Sigmoid colon (tissue), 7 donors: ENCODE measurements around the gene SLC16A7. TPM values are rescaled to one million over a fixed set of nuclear protein-coding genes. Genes with fewer than 3 reads are reported as not detected.

Experiments used
- DNase-seq: peaks from one replicate; pipeline ENCODE4 v3.0.0-alpha.2; 2019
- H3K27ac ChIP-seq, 4 donors: fragments of 200-600 bp; sonication (generic); one replicate each; pipeline ENCODE4 v1.5.1; 2016 to 2019; ENCODE audit warnings: mild to moderate bottlenecking in 1 of 4
- H3K27me3 ChIP-seq, 3 donors: fragments of 200-600 bp; sonication (generic); one replicate each; pipeline ENCODE4 v1.5.1; 2019; ENCODE audit warnings: mild to moderate bottlenecking in 1 of 3
- H3K36me3 ChIP-seq, 4 donors: fragments of 200-600 bp; sonication (generic); one replicate each; pipeline ENCODE4 v1.5.1; 2016 to 2019
- H3K4me1 ChIP-seq, 4 donors: fragments of 200-600 bp; sonication (generic); one replicate each; pipeline ENCODE4 v1.5.1; 2017 to 2019
- H3K4me3 ChIP-seq, 4 donors: fragments of 200-600 bp; sonication (generic); one replicate each; pipeline ENCODE4 v1.5.1; 2017 to 2019; ENCODE audit warnings: mild to moderate bottlenecking in 2 of 4, moderate library complexity in 1 of 4
- H3K9me3 ChIP-seq, 4 donors: fragments of 200-600 bp in 3 of 4; sonication (generic) in 3 of 4; one replicate each; pipeline versions ENCODE4 v1.5.1 to v1.6.1; 2013 to 2019
- EP300 ChIP-seq, 4 donors: sonication (generic); formaldehyde crosslinking; IDR thresholded peaks; one replicate each; pipeline ENCODE4 v1.6.1; 2017; ENCODE audit warnings: antibody characterized with exemption in 4 of 4
- POLR2A ChIP-seq, 2 donors: fragments of 450-650 bp; IDR thresholded peaks; one replicate each; pipeline ENCODE4 v1.6.1; 2016; ENCODE audit warnings: antibody characterized with exemption in 2 of 2, mild to moderate bottlenecking in 2 of 2, moderate library complexity in 2 of 2
- POLR2AphosphoS5 ChIP-seq, 4 donors: sonication (generic); formaldehyde crosslinking; IDR thresholded peaks; one replicate each; pipeline ENCODE4 v1.6.1; 2017; ENCODE audit warnings: antibody characterized with exemption in 4 of 4
- WGBS, 2 donors: extraction: QIAGEN DNeasy Blood & Tissue Kit; methylation state at CpG; one replicate each; pipeline ENCODE4 v1.1.7; 2013; 5-methylcytosine and 5-hydroxymethylcytosine counted together
- intact Hi-C: fragments of 100-400 bp; cut with DNase I; formaldehyde crosslinking; loops from one replicate; pipeline ENCODE4 v1.15.1; 2023
- polyA plus RNA-seq, 3 donors: library from polyadenylated mRNA; stranded (reverse); fragments of 200-250 nt; gene quantifications; one replicate each; pipeline ENCODE4 v1.2.3, GENCODE V29; 2013
- total RNA-seq, 4 donors: library from RNA; depleted of rRNA; stranded (reverse); fragments of >200 nt; gene quantifications; one replicate each; pipeline ENCODE4 v1.1.0, GENCODE V29; 2016
- TF ChIP-seq, protein P1 (sequence below), 4 experiments: fragments of 450-650 bp in 3 of 4; fragments of 200-600 bp in 1 of 4; IDR thresholded peaks; one replicate each; pipeline ENCODE4 v1.5.1; 2016 to 2019; ENCODE audit warnings: antibody characterized with exemption in 4 of 4, mild to moderate bottlenecking in 3 of 4, moderate library complexity in 2 of 4
- donor health status: healthy with polysubstance abuse.
- donor health status: Bipolar disorder and iron deficiency.
- donor health status: healthy.

Gene SLC16A7
- total and polyA plus RNA-seq, 7 donors: 0.46 to 38.8 (median 27.1) TPM

- no peak for DNase-seq
- H3K9me3 ChIP-seq: no peaks in the 10 kb centered on the region
- H3K27me3 ChIP-seq: no peaks in the 10 kb centered on the region
- H3K27ac ChIP-seq: no peak overlapping the region
- intact Hi-C loops: no loop called here
- no peaks in the 10 kb centered on the region for H3K36me3 ChIP-seq
- no peaks in the 10 kb centered on the region for H3K4me1 ChIP-seq
- no peak overlapping the region for H3K4me3 ChIP-seq
- no peak for TF ChIP-seq POLR2AphosphoS5 (IDR thresholded peaks at IDR 0.05)
- WGBS, 2 donors: 90 to 93% methylated on average over 1 of the region's 1 CpG
Measured at GRCh38 chr12:59735231-59735630, 139.4 kb downstream of the SLC16A7 start.

DNA sequence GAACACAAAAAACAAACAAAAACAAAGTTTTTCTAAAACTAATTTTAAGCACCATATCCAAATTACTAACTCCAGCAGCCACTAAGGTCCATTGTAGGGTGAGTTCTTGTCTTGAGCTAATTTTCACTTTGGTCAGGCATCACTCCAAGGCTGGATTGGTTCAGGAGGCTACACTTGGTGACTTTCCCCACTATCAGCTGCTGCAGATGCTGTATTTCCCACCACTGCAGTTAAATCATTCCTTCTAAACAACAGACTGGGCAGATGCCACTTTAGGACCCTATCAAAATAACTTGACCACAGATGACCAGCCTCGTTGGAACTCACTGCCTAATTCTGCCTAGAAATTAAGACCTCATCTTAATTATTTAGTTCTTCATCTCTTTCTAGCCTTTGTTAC, 140.5 kb downstream of the SLC16A7 start:
- H3K4me3 ChIP-seq: no peak overlapping the region
- no peak for TF ChIP-seq POLR2AphosphoS5 (IDR thresholded peaks at IDR 0.05)
- no peak for TF ChIP-seq EP300 (IDR thresholded peaks at IDR 0.05)
- TF ChIP-seq POLR2A (IDR thresholded peaks at IDR 0.05): no peak
- TF ChIP-seq, protein P1, sequence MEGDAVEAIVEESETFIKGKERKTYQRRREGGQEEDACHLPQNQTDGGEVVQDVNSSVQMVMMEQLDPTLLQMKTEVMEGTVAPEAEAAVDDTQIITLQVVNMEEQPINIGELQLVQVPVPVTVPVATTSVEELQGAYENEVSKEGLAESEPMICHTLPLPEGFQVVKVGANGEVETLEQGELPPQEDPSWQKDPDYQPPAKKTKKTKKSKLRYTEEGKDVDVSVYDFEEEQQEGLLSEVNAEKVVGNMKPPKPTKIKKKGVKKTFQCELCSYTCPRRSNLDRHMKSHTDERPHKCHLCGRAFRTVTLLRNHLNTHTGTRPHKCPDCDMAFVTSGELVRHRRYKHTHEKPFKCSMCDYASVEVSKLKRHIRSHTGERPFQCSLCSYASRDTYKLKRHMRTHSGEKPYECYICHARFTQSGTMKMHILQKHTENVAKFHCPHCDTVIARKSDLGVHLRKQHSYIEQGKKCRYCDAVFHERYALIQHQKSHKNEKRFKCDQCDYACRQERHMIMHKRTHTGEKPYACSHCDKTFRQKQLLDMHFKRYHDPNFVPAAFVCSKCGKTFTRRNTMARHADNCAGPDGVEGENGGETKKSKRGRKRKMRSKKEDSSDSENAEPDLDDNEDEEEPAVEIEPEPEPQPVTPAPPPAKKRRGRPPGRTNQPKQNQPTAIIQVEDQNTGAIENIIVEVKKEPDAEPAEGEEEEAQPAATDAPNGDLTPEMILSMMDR (IDR thresholded peaks at IDR 0.05): no peak
- H3K27me3 ChIP-seq: no peaks in the 10 kb centered on the region
- H3K36me3 ChIP-seq: no peaks in the 10 kb centered on the region
- intact Hi-C loops: no loop called here
- 58 to 72% methylated on average over 1 of the region's 1 CpG for WGBS, 2 donors
- H3K27ac ChIP-seq: no peak overlapping the region
- no peak for DNase-seq
- H3K9me3 ChIP-seq: no peaks in the 10 kb centered on the region
- H3K4me1 ChIP-seq: no peaks in the 10 kb centered on the region

GRCh38 chr12:59736786-59737185, 141.0 kb downstream of the SLC16A7 start:
- 29 to 49% methylated on average over 1 of the region's 1 CpG for WGBS, 2 donors
- TF ChIP-seq EP300 (IDR thresholded peaks at IDR 0.05) (no peak), POLR2AphosphoS5 (IDR thresholded peaks at IDR 0.05) (no peak), POLR2A (IDR thresholded peaks at IDR 0.05) (no peak)
- TF ChIP-seq, protein P1 (IDR thresholded peaks at IDR 0.05): no peak
- Histone ChIP-seq H3K9me3 (no peaks in the 10 kb centered on the region), H3K27ac (no peak overlapping the region), H3K36me3 (no peaks in the 10 kb centered on the region), H3K27me3 (no peaks in the 10 kb centered on the region), H3K4me3 (no peak overlapping the region), H3K4me1 (no peaks in the 10 kb centered on the region)
- intact Hi-C loops: no loop called here
- DNase-seq: no peak

- no peaks in the 10 kb centered on the region for H3K27me3 ChIP-seq
- TF ChIP-seq POLR2A (IDR thresholded peaks at IDR 0.05) (no peak), POLR2AphosphoS5 (IDR thresholded peaks at IDR 0.05) (no peak), EP300 (IDR thresholded peaks at IDR 0.05) (no peak)
- TF ChIP-seq, protein P1 (IDR thresholded peaks at IDR 0.05): no peak
Measured at GRCh38 chr12:59737725-59738463, 142.1 kb downstream of the SLC16A7 start.

DNA sequence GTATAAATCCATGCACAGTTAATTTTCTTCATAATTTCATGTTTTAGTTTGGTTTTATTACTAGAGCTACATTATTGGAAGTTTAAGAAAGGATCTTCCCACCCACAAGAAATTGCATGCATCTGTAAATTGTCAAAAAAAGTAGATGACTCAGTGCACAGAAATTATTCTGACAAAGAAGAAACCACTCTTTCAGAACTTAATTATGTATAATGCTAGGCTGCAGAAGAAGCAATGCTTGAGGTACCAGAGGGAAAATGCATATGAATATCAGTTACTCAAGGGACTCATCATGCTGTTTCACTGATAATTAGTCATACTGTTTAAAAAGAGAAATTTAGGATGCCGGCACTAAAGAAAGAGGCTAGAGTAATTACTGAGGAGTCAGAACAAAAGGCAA, 147.0 kb downstream of the SLC16A7 start:
- TF ChIP-seq POLR2A (IDR thresholded peaks at IDR 0.05): no peak
- TF ChIP-seq, protein P1 (IDR thresholded peaks at IDR 0.05): no peak
- TF ChIP-seq EP300 (IDR thresholded peaks at IDR 0.05): no peak
- TF ChIP-seq POLR2AphosphoS5 (IDR thresholded peaks at IDR 0.05): no peak
- no peak overlapping the region for H3K27ac ChIP-seq
- H3K9me3 ChIP-seq: no peaks in the 10 kb centered on the region
- no peak for DNase-seq
- H3K36me3 ChIP-seq: no peaks in the 10 kb centered on the region
- no peak overlapping the region for H3K4me3 ChIP-seq
- 90 to 98% methylated on average over 1 of the region's 1 CpG for WGBS, 2 donors
- H3K27me3 ChIP-seq: no peaks in the 10 kb centered on the region
- H3K4me1 ChIP-seq: no peaks in the 10 kb centered on the region
- intact Hi-C loops: no loop called here

More at GRCh38 chr12:59737725-59738463, 142.1 kb downstream of the SLC16A7 start:
- DNase-seq: no peak
- Histone ChIP-seq H3K4me3 (no peak overlapping the region), H3K36me3 (no peaks in the 10 kb centered on the region), H3K4me1 (no peaks in the 10 kb centered on the region), H3K27ac (no peak overlapping the region), H3K9me3 (no peaks in the 10 kb centered on the region)
- intact Hi-C loops: no loop called here
- 78 to 79% methylated on average over 3 of the region's 3 CpGs for WGBS, 2 donors
